ENCODE measurements around the gene TIMP2.

DNA sequence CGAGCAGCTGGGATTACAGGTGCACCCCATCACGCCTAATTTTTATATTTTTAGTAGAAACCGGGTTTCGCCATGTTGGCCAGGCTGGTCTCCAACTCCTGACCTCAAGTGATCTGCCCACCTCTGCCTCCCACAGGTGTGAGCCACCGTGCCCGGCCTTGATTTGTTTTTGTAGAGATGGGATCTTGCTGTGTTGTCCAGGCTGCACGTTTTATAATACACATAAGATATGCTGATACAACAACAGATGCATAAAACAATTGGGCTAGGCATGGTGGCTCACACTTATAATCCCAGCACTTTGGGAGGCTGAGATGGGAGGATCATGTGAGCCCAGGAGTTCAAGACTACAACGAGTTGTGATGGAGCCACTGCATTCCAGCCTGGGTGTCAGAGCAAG, 90.6 kb downstream of the TIMP2 start:
- TF ChIP-seq, protein P1, sequence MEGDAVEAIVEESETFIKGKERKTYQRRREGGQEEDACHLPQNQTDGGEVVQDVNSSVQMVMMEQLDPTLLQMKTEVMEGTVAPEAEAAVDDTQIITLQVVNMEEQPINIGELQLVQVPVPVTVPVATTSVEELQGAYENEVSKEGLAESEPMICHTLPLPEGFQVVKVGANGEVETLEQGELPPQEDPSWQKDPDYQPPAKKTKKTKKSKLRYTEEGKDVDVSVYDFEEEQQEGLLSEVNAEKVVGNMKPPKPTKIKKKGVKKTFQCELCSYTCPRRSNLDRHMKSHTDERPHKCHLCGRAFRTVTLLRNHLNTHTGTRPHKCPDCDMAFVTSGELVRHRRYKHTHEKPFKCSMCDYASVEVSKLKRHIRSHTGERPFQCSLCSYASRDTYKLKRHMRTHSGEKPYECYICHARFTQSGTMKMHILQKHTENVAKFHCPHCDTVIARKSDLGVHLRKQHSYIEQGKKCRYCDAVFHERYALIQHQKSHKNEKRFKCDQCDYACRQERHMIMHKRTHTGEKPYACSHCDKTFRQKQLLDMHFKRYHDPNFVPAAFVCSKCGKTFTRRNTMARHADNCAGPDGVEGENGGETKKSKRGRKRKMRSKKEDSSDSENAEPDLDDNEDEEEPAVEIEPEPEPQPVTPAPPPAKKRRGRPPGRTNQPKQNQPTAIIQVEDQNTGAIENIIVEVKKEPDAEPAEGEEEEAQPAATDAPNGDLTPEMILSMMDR (conservative IDR thresholded peaks at IDR 0.05), result no peak
- TF ChIP-seq ZFX (IDR thresholded peaks at IDR 0.05), result no peak

Data from C4-2B (cell line).